NCI-H187 (cell line): Measurements from ENCODE around the gene PIK3CB.
A peak's percentile ranks its signal among the peaks of the same experiment; 100 is the strongest.
"Not testable (repeated sequence)": the region's sequence is repeated elsewhere in the genome, so short reads cannot be mapped to it uniquely, and the experiment has no call there.

Source experiments
- DNase-seq, 2 experiments: peaks; one replicate each; lab custom pipeline; 2025; lab: John Stamatoyannopoulos, UW

Gene PIK3CB

DNA sequence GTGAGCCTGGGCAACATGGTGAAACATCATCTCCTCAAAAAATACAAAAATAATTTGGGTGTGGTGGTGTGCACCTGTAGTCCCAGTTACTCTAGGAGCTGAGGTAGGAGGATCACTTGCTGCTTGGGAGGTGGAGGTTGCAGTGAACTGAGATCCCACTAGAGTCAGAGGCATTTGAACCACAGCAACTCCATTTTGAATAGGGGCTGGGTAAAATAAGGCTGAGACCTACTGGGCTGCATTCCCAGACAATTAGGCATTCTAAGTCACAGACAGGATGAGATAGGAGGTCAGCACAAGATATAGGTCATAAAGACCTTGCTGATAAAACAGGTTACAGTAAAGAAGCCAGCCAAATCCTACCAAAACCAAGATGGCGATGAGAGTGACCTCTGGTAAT is 12.1 kb upstream of the PIK3CB start:
- DNase-seq, result not testable (repeated sequence)

DNA sequence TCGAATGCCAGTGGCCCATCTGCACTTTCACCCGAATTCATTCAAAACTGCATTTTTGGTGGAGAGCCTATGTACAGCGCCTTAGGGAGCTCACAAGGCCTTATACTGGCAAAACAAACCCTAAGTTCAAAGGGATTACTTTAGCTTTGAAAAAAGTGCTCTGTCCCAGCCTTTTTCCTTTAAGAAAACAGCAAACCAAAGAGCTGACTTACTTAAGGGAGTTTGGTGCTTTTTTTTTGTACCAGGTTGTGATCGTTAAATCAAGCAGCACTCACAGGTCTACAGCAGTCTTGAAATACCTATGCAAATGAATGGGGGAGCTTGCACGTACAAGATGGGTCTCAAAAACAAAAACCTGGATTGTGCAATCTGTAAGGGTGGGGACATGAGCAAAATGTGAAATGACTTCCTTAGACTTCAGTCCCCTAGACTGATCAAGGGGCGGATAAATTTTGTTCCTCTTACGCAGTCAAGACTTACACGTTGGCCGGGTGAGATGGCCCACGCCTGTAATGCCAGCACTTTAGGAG is 11.6 kb upstream of the PIK3CB start:
- no peak for DNase-seq

DNA sequence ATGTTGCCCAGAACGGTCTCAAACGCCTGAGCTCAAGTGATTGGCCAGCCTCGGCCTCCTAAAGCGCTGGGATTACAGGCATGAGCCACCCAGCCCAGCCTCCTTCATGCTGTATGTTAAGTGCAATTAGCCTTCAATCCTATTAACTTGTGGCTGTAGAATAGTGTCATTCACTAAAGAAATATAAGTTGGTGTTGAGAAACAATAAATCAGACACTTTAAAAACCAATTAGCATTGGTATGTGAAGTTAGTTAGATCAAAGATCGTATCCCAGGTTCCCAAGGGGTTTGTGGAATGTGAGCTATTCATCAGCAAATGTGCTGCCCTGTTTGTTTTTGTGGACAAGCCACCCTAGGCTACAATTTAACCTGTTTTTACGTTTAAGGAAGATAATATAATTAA is 11.0 kb upstream of the PIK3CB start:
- no peak for DNase-seq

DNA sequence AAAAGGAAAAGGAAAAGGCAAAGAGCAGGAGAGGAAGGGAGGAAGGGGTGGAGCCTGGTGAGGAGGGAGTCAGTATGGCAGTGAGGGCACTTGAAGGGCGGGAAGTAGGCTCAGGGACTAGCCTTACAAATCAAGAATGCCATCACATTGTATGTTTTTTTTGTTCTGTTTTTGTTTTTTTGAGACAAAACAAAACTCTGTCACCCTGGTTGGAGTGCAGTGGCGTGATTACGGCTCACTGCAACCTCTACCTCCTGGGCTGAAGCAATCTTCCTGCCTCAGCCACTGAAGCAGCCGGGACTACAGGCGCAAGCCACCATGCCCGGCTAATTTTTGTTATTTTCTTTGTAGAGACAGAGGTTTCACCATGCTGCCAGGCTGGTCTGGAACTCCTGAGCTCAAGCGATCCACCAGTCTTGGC is 10.5 kb upstream of the PIK3CB start:
- no peak for DNase-seq

- no peak for DNase-seq
Observed at GRCh38 chr3:138842483-138843188, 7.9 kb upstream of the PIK3CB start.

DNA sequence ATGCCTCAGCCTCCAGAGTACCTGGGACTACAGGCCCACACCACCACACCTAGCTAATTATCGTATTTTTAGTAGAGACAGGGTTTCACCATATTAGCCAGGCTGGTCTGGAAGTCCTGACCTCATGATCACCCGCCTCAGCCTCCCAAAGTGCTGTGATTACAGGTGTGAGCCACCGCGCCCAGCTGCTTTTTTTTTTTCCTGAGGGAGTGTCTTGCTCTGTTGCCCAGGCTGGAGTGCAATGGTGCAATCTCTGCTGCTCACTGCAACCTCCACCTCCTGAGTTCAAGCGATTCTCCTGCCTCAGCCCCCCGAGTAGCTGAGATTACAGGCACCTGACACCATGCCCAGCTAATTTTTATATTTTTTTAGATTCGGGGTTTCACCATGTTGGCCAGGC is 3.7 kb upstream of the PIK3CB start:
- DNase-seq, result not testable (repeated sequence)

DNA sequence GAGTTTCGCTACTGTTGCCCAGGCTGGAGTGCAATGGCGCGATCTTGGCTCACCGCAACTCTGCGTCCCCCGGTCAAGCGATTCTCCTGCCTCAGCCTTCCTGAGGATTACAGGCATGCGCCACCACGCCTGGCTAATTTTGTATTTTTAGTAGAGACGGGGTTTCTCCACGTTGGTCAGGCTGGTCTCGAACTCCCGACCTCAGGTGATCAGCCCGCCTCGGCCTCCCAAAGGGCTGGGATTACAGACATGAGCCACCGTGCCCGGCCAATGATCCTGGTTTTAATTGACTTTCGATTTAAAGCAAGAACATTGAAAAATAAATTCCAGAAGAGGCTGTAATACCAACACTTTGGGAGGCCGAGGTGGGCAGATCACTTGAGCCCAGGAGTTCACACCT is 1.1 kb upstream of the PIK3CB start:
- DNase-seq, result not testable (repeated sequence)

DNA sequence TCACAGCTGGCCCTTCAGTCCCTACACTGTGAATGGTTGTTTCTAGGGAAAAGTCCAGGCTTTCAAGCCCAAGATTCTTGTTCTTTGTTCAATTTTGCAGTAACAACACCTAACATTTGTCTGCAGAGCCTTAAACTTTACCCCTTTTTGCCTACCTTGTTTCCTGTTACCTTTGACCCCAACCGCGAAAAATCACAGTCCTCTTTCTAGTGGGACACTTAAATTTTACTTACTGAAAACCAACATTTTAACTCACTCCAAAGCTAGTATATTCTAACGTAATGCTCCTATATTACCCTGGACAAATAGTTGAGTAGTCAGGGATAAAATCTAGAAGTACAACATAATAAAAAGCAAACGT is 649 bp upstream of the PIK3CB start:
- no peak for DNase-seq

- DNase-seq, result peak in 1 of 2 experiments; percentile 33
Observed at GRCh38 chr3:138833899-138834595, 681 bp downstream of the PIK3CB start.

DNA sequence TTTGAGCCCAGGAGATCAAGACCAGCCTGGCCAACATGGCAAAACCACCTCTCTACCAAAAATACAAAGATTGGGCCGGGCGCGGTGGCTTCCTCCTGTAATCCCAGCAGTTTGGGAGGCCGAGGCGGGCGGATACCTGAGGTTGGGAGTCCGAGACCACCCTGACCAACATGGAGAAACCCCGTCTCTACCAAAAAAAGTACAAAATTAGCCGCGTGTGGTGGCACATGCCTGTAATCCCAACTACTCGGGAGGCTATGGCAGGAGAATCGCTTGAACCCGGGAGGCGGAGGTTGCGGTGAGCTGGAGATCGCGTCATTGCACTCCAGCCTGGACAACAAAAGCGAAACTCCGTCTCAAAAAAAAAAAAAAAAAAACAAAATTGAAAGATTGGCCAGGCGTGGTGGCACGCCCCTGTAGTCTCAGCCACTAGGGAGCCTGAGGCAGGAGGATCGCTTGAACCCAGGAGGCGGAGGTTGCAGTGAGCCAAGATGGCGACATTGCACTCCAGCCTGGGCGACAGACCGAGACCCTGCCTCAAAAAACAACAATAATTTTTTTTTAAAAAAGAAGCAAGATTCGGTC is 2.2 kb downstream of the PIK3CB start:
- DNase-seq, result not testable (repeated sequence)

GRCh38 chr3:138829886-138830510 is 4.7 kb downstream of the PIK3CB start:
- no peak for DNase-seq

- DNase-seq, result no peak
Observed at GRCh38 chr3:138829097-138829496, 5.6 kb downstream of the PIK3CB start.

DNA sequence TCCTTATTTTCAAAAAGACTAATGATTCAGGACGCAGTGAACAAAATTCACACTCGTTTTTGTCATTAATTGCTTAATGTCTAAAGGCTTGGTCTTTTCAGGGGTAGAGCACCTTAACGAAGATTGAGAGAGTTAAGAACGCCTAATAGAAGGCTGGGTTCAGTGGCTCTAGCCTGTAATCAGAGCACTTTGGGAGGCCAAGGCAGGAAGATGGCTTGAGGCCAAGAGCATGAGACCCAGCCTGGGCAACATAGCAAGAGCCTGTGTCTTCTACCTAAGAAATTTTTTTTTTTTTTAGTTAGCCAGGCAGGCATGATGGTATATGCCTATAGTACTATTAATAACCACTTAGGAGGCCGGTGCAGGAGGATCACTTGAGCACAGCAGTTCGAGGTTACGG is 7.5 kb downstream of the PIK3CB start:
- DNase-seq, result no peak

DNA sequence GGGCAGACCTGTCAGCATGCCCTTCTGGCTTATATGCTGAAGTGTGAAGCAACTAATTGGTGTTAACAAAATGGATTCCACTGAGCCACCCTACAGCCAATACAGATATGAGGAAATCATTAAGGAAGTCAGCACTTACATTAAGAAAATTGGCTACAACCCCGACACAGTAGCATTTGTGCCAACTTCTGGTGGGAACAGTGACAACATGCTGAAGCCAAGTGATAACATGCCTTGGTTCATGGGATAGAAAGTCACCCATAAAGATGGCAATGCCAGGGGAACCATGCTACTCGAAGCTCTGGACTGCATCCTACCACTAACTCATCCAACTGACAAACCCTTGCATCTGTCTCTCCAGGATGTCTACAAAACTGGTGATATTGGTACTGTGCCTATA is 9.4 kb downstream of the PIK3CB start:
- no peak for DNase-seq

- no peak for DNase-seq
Observed at GRCh38 chr3:138824114-138824506, 10.6 kb downstream of the PIK3CB start.

DNA sequence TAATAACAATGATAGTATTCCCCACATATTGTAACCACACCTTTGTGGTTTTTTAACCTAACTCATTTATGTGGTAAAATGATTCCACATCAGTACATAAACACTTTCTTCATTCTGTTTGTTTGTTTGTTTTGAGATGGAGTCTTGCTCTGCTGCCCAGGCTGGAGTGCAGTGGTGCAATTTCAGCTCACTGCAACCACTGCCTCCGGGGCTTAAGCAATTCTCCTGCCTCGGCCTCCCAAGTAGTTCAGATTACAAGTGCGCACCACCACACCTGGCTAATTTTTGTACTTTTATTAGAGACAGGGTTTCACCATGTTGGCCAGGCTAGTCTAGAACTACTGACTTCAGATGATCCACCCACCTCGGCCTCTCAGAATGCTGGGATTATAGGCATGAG is 14.3 kb downstream of the PIK3CB start:
- DNase-seq, result not testable (repeated sequence)

DNA sequence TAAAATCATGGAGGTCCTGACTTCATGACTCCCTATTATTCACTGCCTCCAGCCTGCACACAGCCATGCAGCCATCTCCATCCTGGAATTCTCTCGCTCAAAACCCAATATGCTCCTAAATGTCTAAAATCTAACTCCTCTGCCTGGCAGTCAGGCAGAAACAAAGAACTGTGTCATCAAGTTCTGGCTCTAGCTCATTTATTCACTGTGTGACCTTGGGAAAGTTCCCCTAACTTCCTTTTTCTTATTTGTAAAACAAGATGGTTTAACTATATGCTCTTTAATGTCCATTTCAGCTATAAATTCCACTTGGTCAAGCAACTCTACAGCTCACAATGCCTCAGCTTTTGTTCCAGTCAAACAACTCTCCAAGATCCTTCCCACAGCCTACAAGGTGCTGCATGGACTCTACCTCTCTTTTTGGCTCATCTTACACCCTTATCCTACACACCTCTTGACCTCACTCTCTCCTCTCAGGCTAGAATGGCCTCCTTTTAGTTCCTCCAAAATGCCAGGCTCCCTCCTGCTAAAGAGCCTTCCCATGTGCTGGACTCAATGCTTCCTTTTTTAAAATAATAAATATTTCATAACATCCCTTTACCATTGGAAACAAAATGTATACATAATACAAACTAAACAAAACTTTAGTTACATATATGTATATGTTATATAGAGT is 16.4 kb downstream of the PIK3CB start:
- DNase-seq, result no peak

GRCh38 chr3:138817695-138818094 is 17.0 kb downstream of the PIK3CB start:
- no peak for DNase-seq

DNA sequence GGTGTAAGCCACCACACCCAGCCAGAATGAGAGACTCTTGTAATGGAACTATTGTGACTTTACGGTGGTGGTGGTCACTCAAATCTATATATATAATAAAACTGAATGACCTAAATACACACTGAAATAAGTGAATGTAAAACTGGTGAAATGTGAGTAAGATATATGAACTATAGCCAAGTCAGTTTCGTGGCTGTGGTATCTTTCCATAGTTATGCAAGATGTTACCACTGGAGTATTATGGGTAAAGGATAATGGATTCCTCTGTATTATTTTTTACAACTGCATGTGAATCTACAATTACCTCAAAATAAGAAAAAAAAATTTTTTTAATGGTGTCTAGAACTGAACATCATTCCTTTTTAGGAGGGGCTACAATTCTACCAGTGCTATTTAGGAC is 21.9 kb downstream of the PIK3CB start:
- no peak for DNase-seq

GRCh38 chr3:138809500-138810256 is 25.1 kb downstream of the PIK3CB start:
- no peak for DNase-seq

- DNase-seq, result no peak
Observed at GRCh38 chr3:138806376-138807080, 28.2 kb downstream of the PIK3CB start.
